GM10266 (cell line): ENCODE data around the gene DHPS.

Experiments used
- DNase-seq: peaks from one replicate; pipeline ENCODE4 v3.0.0; 2012; ENCODE audit errors: extremely low spot score
- TF ChIP-seq, protein P1 (sequence below): IDR thresholded peaks from 2 replicates; pipeline ENCODE4 v1.5.1; 2012; ENCODE audit warnings: mild to moderate bottlenecking, low read depth; ENCODE audit not compliant: control insufficient read depth, insufficient read depth; ENCODE audit errors: missing control alignments

The DHPS gene

DNA sequence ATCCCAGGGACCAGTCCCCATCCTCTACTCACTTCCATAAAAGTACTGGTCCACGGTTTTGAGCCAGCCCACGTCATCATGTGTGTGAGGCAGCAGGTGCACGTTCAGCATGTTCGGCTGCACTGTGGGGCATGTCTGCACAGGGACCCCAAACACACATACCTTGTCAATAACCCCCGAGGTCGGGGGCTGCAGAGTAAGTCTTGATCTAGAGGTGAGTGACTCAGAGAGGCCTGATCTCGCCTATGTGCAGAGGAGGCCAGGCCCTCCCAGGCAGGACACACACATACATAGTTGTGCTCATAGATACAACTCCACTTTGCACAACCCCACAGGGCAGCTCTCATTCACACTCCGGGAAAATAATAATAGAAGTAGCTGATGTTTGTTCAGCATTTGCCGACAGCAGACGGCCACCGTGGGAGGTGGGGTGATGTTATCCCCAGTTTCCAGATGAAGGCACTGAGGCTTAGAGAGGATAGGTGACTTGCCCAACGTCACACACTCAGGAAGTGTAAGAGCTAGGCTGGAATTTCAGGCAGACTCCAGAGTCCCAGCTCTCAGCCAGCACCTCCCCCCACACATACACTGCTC lies 15.9 kb downstream of the DHPS start:
- TF ChIP-seq, protein P1, sequence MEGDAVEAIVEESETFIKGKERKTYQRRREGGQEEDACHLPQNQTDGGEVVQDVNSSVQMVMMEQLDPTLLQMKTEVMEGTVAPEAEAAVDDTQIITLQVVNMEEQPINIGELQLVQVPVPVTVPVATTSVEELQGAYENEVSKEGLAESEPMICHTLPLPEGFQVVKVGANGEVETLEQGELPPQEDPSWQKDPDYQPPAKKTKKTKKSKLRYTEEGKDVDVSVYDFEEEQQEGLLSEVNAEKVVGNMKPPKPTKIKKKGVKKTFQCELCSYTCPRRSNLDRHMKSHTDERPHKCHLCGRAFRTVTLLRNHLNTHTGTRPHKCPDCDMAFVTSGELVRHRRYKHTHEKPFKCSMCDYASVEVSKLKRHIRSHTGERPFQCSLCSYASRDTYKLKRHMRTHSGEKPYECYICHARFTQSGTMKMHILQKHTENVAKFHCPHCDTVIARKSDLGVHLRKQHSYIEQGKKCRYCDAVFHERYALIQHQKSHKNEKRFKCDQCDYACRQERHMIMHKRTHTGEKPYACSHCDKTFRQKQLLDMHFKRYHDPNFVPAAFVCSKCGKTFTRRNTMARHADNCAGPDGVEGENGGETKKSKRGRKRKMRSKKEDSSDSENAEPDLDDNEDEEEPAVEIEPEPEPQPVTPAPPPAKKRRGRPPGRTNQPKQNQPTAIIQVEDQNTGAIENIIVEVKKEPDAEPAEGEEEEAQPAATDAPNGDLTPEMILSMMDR = no peak
- DNase-seq = no peak

DNA sequence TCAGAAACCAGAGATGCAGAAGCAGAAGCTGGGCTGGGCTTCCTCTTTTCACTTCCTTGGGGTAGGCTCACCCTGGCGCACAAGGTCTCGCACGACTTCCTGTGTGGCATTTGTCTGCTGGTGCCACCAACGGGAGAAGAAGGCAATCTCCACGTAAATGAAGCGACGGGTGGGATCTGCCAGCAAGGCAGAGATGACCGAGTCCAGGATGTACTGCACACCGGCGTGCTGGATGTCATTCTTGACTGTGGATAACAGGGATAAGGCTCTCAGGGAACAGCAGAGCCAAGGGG lies 16.5 kb downstream of the DHPS start:
- TF ChIP-seq, protein P1 = no peak
- DNase-seq = peak; percentile 79

- TF ChIP-seq, protein P1 = no peak
- DNase-seq = no peak
Measured at GRCh38 chr19:12664406-12665280, 17.0 kb downstream of the DHPS start.

DNA sequence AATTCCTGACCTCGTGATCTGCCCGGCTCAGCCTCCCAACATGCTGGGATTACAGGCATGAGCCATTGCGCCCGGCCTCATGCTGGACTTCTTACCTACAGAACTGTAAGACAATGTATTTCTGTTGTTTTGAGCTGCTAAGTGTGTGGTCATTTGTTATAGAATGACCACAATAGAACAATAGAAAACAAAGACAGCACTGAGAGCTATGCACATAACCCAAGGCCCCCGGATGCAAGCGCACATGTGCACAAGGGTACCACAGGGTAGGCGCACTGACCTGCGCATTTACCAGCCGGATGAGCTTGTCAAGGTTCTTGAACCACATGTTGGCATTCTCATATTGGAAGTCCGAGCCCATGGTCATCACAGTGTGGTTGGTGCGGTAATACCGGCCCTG lies 20.7 kb downstream of the DHPS start:
- TF ChIP-seq, protein P1 = no peak
- no peak for DNase-seq

- DNase-seq = no peak
- TF ChIP-seq, protein P1 = no peak
Measured at GRCh38 chr19:12657966-12658365, 23.7 kb downstream of the DHPS start.

DNA sequence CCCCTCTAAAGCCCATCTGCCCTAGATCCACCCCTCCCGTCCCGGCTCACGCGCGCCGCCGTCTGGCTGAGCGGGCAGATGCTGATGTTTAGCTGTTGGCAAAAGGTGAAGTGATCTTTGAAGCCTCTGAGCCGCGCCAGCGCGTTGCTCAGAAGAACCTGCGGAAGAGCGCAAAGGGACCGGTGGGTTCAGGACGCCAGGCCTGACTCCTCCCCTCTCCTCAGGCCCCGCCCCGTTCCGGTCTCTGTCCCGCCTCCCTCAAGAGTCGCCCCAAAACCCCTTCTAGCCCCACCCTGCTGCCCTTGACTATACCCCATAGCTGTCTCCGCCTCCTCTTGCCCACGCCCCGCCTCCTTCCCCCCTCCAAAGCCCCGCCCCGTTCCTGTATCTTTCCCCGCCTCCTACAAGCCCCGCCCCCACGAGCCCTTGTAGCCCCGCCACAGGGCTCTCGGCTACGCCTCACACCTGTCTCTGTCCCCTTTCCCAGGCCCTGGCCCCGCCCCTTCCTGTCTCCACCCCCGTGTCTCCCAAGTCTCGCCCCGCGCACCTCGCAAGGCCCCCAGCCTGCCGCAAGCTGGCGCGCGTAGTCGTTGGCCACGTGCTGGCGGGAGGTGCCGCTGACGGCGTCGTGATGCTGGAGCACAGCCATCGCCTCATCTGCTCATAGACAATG lies 24.6 kb downstream of the DHPS start:
- DNase-seq = no peak
- TF ChIP-seq, protein P1 = no peak

DNA sequence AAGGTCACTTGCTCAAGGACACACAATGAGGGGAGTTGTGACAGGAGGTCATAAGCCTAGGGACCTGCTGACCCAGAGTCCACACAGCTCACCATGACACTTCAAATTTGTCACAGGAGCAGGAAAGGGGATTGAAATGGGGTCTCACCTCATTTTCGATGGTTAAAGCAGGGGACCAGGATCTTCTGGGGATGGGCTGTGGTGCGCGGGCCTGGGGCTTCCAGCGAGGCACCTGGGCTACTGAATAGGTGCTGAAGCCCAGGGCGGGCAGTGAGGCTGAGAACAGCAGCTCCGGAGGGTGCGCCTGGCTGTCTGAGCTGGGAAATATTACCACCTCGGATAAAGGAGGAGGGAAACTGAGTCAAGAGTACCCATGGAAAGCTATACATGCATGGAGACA lies 26.1 kb downstream of the DHPS start:
- DNase-seq = no peak
- TF ChIP-seq, protein P1 = no peak
